Tibial nerve (tissue), 4 donors: ENCODE data around the gene IGFALS.

Experiments
- CTCF ChIP-seq, 5 experiments: fragments of 200-600 bp in 3 of 5; fragments of 450-650 bp in 2 of 5; sonication (generic) in 3 of 5; IDR thresholded peaks; one replicate each; pipeline ENCODE4 v1.5.1; 2016 to 2019; ENCODE audit warnings: antibody characterized with exemption in 5 of 5, mild to moderate bottlenecking in 3 of 5, moderate library complexity in 2 of 5
- EP300 ChIP-seq, 2 donors: sonication (generic); formaldehyde crosslinking; IDR thresholded peaks; one replicate each; pipeline ENCODE4 v1.6.1; 2017; ENCODE audit warnings: antibody characterized with exemption in 2 of 2, mild to moderate bottlenecking in 1 of 2
- POLR2A ChIP-seq, 2 donors: fragments of 450-650 bp; IDR thresholded peaks; one replicate each; pipeline ENCODE4 v1.6.1; 2017; ENCODE audit warnings: antibody characterized with exemption in 2 of 2, mild to moderate bottlenecking in 2 of 2, moderate library complexity in 2 of 2

- no peak for TF ChIP-seq CTCF (IDR thresholded peaks at IDR 0.05)
- no peak for TF ChIP-seq EP300 (IDR thresholded peaks at IDR 0.05)
- TF ChIP-seq POLR2A (IDR thresholded peaks at IDR 0.05): no peak
These were observed 31.2 kb downstream of the IGFALS start for GRCh38 chr16:1762196-1762878.
